Measurements from ENCODE around the gene RNF223.
"Not testable (repeated sequence)": the region's sequence is repeated elsewhere in the genome, so short reads cannot be mapped to it uniquely, and the experiment has no call there.

Gene RNF223

DNA sequence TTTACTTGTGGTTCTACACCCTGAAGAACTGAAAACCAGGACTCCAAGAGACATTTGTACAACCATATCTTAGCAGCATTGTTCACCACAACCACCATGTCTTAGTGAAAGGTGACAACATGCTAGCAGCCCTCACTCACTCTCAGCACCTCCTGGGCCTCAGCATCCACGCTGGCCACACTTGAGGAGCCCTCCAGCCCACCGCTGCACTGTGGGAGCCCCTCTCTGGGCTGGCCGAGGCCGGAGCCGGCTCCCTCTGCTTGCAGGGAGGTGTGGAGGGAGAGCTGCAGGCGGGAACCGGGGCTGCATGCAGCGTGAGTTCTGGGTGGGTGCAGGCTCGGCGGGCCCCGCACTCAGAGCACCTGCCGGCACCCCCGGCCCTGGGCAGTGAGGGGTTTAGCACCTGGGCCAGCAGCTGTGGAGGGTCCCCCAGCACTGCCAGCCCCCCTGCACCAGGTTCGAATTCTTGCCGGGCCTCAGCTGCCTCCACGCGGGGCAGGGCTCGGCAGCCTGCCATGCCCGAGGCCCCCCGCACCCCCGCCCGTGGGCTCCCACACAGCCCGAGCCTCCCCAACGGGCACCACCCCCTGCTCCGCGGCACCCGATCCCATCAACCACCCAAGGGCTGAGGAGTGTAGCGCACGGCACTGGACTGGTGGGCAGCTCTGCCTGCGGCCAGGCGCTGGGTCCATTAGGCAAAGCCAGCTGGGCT is 32.6 kb upstream of the RNF223 start:
- no peak for DNase-seq

DNA sequence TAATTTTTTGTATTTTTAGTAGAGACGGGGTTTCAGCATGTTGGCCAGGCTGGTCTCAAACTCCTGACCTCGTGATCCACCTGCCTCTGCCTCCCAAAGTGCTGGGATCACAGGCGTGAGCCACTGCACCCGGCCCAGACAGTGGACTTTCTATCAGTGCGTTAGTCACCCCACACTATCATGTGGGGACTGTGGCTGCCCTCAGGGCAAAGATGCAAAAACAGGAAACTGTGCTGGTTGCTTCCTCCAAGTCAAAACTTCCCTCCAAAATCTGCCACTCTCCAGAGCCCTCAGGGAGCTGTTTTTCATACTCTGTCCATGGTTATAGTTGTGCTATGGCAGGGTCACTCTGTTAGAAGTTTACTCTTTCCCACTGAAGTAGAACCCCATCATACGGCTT is 30.0 kb upstream of the RNF223 start:
- peak; percentile 6 for DNase-seq

DNA sequence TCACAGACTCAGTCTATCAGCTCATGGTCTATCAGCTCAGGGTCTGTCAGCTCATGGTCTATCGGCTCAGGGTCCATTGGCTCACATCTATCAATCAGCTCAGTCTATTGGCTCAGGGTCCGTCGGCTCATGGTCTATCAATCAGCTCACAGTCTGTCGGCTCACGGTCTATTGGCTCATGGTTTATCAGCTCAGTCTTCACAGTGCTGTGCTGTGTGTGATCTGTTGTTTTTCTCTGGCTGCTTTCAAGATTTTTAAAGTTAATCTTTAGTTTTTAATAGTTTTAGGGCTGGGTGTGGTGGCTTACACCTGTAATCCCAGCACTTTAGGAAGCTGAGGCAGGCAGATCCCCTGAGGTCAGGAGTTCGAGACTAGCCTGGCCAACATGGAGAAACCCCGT is 27.4 kb upstream of the RNF223 start:
- no peak for DNase-seq

- no peak for DNase-seq
Measured at GRCh38 chr1:1100296-1100695, 26.2 kb upstream of the RNF223 start.

GRCh38 chr1:1099506-1100183 is 25.5 kb upstream of the RNF223 start:
- no peak for DNase-seq

GRCh38 chr1:1098681-1099421 is 24.7 kb upstream of the RNF223 start:
- DNase-seq: no peak

DNA sequence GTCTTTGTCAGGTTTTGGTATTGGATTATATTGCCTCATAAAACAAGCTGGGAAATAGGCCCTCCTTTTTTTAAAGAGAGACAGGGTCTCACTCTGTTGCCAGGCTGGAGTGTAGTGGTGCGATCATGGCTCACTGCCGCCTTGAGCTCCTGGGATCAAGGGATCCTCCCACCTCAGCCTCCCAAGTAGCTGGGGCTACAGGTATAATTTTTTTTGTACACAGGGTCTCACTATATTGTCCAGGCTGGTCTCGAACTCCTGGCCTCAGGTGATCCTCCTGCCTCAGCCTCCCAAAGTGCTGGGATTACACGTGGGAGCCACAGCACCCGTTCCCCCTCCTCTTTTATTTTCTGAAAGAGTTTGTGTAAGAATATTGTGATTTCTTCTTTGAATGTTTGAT is 22.0 kb upstream of the RNF223 start:
- not testable (repeated sequence) for DNase-seq

DNA sequence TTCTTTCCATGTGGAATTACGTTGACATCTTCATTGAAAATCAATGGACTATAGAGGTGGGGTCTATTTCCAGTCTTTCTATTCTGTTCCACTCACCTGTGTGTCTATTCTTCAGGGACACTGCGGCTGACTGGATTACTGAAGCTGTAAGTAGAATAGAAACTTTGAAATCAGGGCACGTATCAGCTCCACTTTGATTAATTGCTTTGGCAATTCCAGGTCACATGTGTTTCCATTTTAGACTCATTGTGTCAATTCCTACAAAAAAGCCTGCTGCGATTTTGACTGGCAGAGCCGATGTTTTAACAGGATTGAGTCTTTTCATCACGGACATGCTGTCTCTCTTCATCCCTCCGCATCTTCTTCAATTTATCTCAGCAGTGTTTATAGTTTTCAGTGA is 20.9 kb upstream of the RNF223 start:
- DNase-seq: no peak

- no peak for DNase-seq
Measured at GRCh38 chr1:1093610-1093943, 19.5 kb upstream of the RNF223 start.

GRCh38 chr1:1092894-1093609 is 18.9 kb upstream of the RNF223 start:
- DNase-seq: no peak

- DNase-seq: no peak
Measured at GRCh38 chr1:1092149-1092855, 18.2 kb upstream of the RNF223 start.

DNA sequence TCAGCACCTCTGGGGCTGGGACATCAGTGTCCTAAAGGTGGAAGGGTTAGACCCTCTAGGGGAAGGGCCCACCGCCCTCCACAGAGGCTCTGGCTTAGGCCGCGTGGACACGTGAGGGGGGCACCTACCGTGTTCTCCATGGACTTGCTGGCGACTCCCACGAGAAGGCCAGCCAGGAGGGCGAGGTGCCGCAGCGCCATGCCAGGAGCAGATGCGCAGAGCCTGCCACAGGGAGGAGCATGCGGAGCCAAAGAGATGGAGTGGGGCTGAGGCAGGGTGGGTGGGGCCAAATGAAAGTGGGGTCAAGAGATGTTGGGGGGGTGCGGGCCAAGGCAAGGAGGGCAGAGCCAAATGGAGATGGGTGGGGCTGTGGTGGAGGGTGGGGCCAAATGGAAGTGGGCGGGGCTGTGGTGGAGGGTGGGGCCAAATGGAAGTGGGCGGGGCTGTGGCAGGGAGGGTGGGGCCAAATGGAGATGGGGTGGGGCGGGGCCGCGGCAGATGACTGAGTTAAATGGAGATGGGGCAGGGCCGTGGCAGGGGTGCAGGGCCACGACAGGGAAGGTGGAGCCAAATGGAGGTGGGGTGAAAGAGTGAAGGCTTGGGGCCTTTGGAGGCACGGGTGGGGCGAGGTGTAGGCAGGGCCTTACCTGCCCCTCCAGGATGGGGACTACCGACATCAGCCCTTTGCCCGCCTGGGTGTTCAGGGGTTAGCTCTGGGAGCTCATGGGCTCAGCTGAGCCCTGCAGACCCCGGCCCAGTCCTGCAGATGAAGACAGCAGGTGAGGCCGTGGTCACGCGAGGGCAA is 17.4 kb upstream of the RNF223 start:
- no peak for DNase-seq

DNA sequence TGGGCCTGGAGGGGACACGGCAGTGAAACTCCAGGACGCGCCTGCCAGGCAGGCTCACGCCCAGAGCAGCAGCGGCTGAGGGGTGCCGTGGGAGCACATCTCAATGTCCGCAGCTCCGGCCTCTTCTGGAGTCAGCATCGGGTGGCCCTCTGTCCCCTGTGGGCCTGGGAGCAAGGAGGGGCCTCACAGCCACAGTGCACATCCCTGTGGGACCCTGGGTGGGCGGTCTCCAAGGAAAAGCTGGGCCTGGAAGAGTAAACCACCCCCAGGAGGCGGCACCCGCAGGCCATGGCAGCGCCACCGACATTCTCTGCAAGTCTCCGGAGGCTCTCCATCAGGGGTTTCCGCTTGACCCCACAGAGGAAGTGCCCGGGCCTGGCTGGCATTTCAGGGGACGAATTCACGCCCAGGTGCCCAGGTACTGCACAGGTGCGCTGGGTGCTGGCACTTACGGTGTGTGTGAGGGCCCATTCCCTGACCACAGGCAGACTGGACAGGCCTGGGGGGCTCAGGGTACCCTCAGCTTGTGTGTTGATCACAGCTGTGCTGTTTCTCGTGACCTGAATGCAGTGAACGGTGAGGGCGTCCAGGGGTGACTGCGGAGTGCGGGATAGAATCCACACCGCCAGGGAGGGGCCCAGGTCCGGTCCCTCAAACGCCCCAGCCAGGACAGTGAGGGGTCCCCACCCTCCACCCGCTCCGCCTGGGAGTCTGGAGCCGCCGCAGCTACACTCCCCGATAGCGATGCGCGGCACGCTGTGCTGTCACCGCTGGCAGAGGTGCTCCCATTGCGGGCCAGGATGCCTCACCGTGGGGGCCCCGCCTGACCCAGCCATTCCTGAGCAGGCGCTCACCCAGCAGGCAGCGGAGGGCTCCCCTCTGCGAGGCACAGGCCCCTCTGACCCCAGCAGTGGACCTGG is 16.6 kb upstream of the RNF223 start:
- no peak for DNase-seq

GRCh38 chr1:1089731-1090423 is 15.8 kb upstream of the RNF223 start:
- DNase-seq: no peak

- no peak for DNase-seq
Measured at GRCh38 chr1:1088801-1089680, 14.9 kb upstream of the RNF223 start.

- DNase-seq: no peak
Measured at GRCh38 chr1:1088029-1088800, 14.1 kb upstream of the RNF223 start.

GRCh38 chr1:1087351-1088028 is 13.4 kb upstream of the RNF223 start:
- no peak for DNase-seq

- no peak for DNase-seq
Measured at GRCh38 chr1:1086911-1087341, 12.8 kb upstream of the RNF223 start.
